OCI-LY7 (cell line): ENCODE measurements around the gene POU4F3. TPM values are rescaled to one million over a fixed set of nuclear protein-coding genes. Genes with fewer than 3 reads are reported as not detected.

Source experiments
- BruUV-seq: library from RNA; stranded (reverse); fragments of 400-500 nt; replicated peaks from 2 replicates; lab custom pipeline; 2021; lab: Mats Ljungman, UMichigan
- CTCF ChIA-PET: fragments of 300-600 bp; sonication (Branson Sonifier 250); formaldehyde crosslinking; loops from one replicate; lab custom pipeline; 2022; ENCODE audit warnings: antibody characterized with exemption; ENCODE audit not compliant: unreplicated experiment; lab: Charles Lee
- POLR2A ChIA-PET: fragments of 300-600 bp; sonication (Branson Sonifier 250); formaldehyde crosslinking; loops from one replicate; lab custom pipeline; 2022; ENCODE audit warnings: antibody characterized with exemption; lab: Charles Lee
- DNase-seq: peaks from one replicate; pipeline ENCODE4 v3.0.0-alpha.2; 2015; ENCODE audit warnings: low spot score
- H2AFZ ChIP-seq: fragments of 200-600 bp; sonication (generic), shearing (Covaris generic); 2 replicates; pipeline ENCODE4 v1.6.1; 2014; ENCODE audit warnings: mild to moderate bottlenecking, antibody characterized with exemption, low read length, moderate library complexity
- H3K27ac ChIP-seq: fragments of 200-600 bp; sonication (generic); 2 replicates; pipeline ENCODE4 v1.5.1; 2014; ENCODE audit warnings: mixed run types, low read depth, mild to moderate bottlenecking, moderate library complexity, low read length, inconsistent platforms; ENCODE audit not compliant: poor library complexity, severe bottlenecking
- H3K36me3 ChIP-seq: fragments of 200-600 bp; sonication (generic); 2 replicates; pipeline ENCODE4 v1.6.1; 2014; ENCODE audit warnings: mild to moderate bottlenecking, antibody characterized with exemption, low read length, moderate library complexity, mixed read lengths; ENCODE audit not compliant: insufficient read depth
- H3K4me1 ChIP-seq: fragments of 200-600 bp; sonication (generic); 2 replicates; pipeline ENCODE4 v1.5.1; 2014; ENCODE audit warnings: mild to moderate bottlenecking, low read length; ENCODE audit not compliant: insufficient read depth, poor library complexity, severe bottlenecking
- H3K4me2 ChIP-seq: fragments of 200-600 bp; sonication (generic); 2 replicates; pipeline ENCODE4 v1.6.1; 2014; ENCODE audit warnings: mild to moderate bottlenecking, low read length
- H3K4me3 ChIP-seq: fragments of 200-600 bp; sonication (generic); 2 replicates; pipeline ENCODE4 v1.5.1; 2014; ENCODE audit warnings: mild to moderate bottlenecking, low read depth, low read length; ENCODE audit not compliant: poor library complexity, severe bottlenecking
- H3K79me2 ChIP-seq: fragments of 200-600 bp; sonication (generic); 2 replicates; pipeline ENCODE4 v1.6.1; 2016; ENCODE audit warnings: low read depth, mild to moderate bottlenecking, low read length, moderate library complexity, mixed read lengths; ENCODE audit not compliant: insufficient read depth
- H3K9me2 ChIP-seq: fragments of 200-600 bp; sonication (generic); 2 replicates; pipeline ENCODE4 v1.6.1; 2016; ENCODE audit warnings: mild to moderate bottlenecking, low read length, mixed read lengths; ENCODE audit not compliant: insufficient read depth
- H3K9me3 ChIP-seq: fragments of 200-600 bp; sonication (generic); 2 replicates; pipeline ENCODE4 v1.6.1; 2014; ENCODE audit warnings: mild to moderate bottlenecking, mixed run types, low read length, mixed read lengths
- H4K20me1 ChIP-seq: fragments of 200-600 bp; sonication (generic); 2 replicates; pipeline ENCODE4 v1.6.1; 2014; ENCODE audit warnings: mild to moderate bottlenecking, antibody characterized with exemption, low read length, moderate library complexity, mixed read lengths; ENCODE audit not compliant: insufficient read depth
- EZH2phosphoT487 ChIP-seq: fragments of 200-600 bp; sonication (generic); IDR thresholded peaks from 2 replicates; pipeline ENCODE4 v1.6.1; 2018; ENCODE audit warnings: low read depth, borderline replicate concordance, mild to moderate bottlenecking, mixed run types, antibody characterized with exemption, low read length, moderate library complexity, mixed read lengths
- intact Hi-C: fragments of 100-400 bp; cut with micrococcal nuclease; formaldehyde crosslinking; loops from one replicate; pipeline ENCODE4 v1.10.0; 2022; ENCODE audit not compliant: unreplicated experiment
- total RNA-seq, 2 experiments: library from RNA; depleted of rRNA in 1 of 2; stranded (reverse); fragments of >200 nt in 1 of 2; shearing (Covaris generic) in 1 of 2; gene quantifications; 2 replicates each; pipeline ENCODE4 v1.2.3, GENCODE V29; 2014 to 2022
- TF ChIP-seq, protein P1 (sequence below): fragments of 200-600 bp; sonication (generic); conservative IDR thresholded peaks from 2 replicates; pipeline ENCODE4 v1.5.1; 2014; ENCODE audit warnings: mild to moderate bottlenecking, antibody characterized with exemption, low read length, moderate library complexity, mixed read lengths

The POU4F3 gene
- total RNA-seq, 2 experiments from 2014 or later, result not detected

DNA sequence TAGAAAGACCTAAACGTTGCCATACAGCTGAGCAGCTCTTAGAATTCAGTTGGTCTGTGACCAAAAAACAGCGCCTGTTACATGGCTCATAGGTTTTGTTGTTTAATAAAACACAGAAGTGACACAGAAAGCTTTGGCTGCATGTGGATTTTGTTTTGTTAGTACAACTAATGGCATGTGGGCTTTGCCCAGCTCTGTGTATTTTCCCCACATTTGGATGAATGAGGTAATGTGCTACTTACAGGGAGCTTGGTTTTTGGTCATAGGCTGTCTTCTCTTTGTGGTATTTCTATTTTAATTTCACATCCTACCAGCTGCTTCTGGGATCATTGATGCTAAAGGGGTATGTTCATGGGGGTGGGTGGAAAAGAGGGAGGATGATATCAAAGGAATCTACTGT is 37.0 kb upstream of the POU4F3 start:
- Histone ChIP-seq H4K20me1 (no peaks in the 10 kb centered on the region), H2AFZ (no peak overlapping the region), H3K4me2 (no peak overlapping the region), H3K27ac (no peak overlapping the region), H3K9me2 (no peaks in the 10 kb centered on the region), H3K9me3 (no peaks in the 10 kb centered on the region), H3K36me3 (no peaks in the 10 kb centered on the region), H3K4me1 (peaks cover 3% of the 10 kb centered on the region), H3K4me3 (no peak overlapping the region), H3K79me2 (no peaks in the 10 kb centered on the region)
- ChIA-PET POLR2A (interaction anchor here (1.0 kb wide), 1 partner anchor 33 kb away, joined by 3 read pairs; no protein-coding TSS in a partner anchor), CTCF (no interaction called here)
- TF ChIP-seq EZH2phosphoT487, result no peak
- TF ChIP-seq, protein P1, sequence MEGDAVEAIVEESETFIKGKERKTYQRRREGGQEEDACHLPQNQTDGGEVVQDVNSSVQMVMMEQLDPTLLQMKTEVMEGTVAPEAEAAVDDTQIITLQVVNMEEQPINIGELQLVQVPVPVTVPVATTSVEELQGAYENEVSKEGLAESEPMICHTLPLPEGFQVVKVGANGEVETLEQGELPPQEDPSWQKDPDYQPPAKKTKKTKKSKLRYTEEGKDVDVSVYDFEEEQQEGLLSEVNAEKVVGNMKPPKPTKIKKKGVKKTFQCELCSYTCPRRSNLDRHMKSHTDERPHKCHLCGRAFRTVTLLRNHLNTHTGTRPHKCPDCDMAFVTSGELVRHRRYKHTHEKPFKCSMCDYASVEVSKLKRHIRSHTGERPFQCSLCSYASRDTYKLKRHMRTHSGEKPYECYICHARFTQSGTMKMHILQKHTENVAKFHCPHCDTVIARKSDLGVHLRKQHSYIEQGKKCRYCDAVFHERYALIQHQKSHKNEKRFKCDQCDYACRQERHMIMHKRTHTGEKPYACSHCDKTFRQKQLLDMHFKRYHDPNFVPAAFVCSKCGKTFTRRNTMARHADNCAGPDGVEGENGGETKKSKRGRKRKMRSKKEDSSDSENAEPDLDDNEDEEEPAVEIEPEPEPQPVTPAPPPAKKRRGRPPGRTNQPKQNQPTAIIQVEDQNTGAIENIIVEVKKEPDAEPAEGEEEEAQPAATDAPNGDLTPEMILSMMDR, result no peak
- BruUV-seq, result no TSS peak
- intact Hi-C loops, result no loop called here
- DNase-seq, result no peak

DNA sequence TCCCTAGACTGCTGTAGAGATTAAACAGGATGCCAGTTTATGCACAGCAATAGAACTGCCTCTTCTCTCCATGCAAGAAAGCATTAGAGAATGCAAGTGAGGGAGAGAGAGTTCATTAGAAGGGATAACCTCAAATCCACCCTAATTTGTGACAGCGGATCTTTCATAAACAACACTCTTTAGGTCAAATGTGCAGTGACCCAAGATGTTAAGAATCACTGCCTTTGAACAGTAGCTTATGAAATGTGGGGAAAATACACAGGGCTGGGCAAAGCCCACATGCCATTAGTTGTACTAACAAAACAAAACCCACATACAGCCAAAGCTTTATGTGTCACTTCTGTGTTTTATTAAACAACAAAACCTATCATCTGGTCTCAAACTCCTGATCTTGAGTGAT is 36.2 kb upstream of the POU4F3 start:
- H3K36me3 ChIP-seq, result no peaks in the 10 kb centered on the region
- no peaks in the 10 kb centered on the region for H3K9me2 ChIP-seq
- H2AFZ ChIP-seq, result no peak overlapping the region
- no peak overlapping the region for H3K4me3 ChIP-seq
- POLR2A ChIA-PET, result no interaction called here
- no peaks in the 10 kb centered on the region for H4K20me1 ChIP-seq
- H3K4me2 ChIP-seq, result no peak overlapping the region
- peaks cover 3% of the 10 kb centered on the region for H3K4me1 ChIP-seq
- H3K79me2 ChIP-seq, result no peaks in the 10 kb centered on the region
- BruUV-seq, result no TSS peak
- CTCF ChIA-PET, result no interaction called here
- TF ChIP-seq, protein P1, result no peak
- no peak for TF ChIP-seq EZH2phosphoT487
- H3K9me3 ChIP-seq, result no peaks in the 10 kb centered on the region
- DNase-seq, result no peak
- intact Hi-C loops, result no loop called here
- no peak overlapping the region for H3K27ac ChIP-seq

DNA sequence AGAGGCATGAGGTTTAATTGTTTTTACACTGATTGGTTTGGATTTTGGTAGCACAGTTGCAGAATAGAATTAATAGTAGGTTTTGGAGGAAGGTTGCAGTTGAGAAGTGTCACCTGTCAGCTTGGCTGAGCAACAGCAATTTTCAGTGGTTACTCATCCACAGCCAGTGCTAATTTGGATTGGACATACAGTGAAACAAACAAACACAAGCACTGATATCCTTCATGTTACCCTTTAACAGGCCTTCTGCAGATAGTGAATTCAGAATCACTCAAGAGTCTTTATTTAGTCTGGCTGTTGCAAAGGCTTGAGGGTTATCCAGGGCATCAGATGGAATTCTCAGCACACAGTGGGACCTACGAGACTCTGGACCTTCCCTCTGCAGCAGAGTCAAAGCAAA is 31.8 kb upstream of the POU4F3 start:
- Histone ChIP-seq H3K9me3 (no peaks in the 10 kb centered on the region), H3K4me1 (peaks cover 3% of the 10 kb centered on the region), H3K79me2 (no peaks in the 10 kb centered on the region), H4K20me1 (no peaks in the 10 kb centered on the region), H2AFZ (no peak overlapping the region), H3K36me3 (no peaks in the 10 kb centered on the region), H3K4me2 (no peak overlapping the region), H3K9me2 (no peaks in the 10 kb centered on the region), H3K4me3 (no peak overlapping the region), H3K27ac (no peak overlapping the region)
- no peak for DNase-seq
- TF ChIP-seq, protein P1, result no peak
- no peak for TF ChIP-seq EZH2phosphoT487
- ChIA-PET POLR2A (interaction anchor here (0.6 to 0.7 kb wide), 2 partner anchors 10 to 589 kb away, joined by 3 read pairs; no protein-coding TSS in a partner anchor), CTCF (no interaction called here)
- BruUV-seq, result no TSS peak
- intact Hi-C loops, result no loop called here
